ENCODE data around the gene SPDYE1.
"Not testable (repeated sequence)": the region's sequence is repeated elsewhere in the genome, so short reads cannot be mapped to it uniquely, and the experiment has no call there.

Gene SPDYE1

GRCh38 chr7:43997532-43997931, at the start of gene SPDYE1:
Gene SPDYE1 (plus strand): TSS chr7:43997897. CDS start chr7:43999950, 2,053 bp downstream.
- DNase-seq = not testable (repeated sequence)

GRCh38 chr7:43952028-43952427, 45.7 kb upstream of the SPDYE1 start:
- no peak for DNase-seq

GRCh38 chr7:43953071-43953470, 44.6 kb upstream of the SPDYE1 start:
- DNase-seq = no peak

GRCh38 chr7:43954524-43955228, 43.0 kb upstream of the SPDYE1 start:
- DNase-seq = no peak

GRCh38 chr7:43956027-43956426, 41.7 kb upstream of the SPDYE1 start:
- DNase-seq = no peak

- DNase-seq = no peak
These were observed 36.8 kb upstream of the SPDYE1 start for GRCh38 chr7:43960933-43961332.

- DNase-seq = not testable (repeated sequence)
These were observed 31.3 kb upstream of the SPDYE1 start for GRCh38 chr7:43966392-43966791.

GRCh38 chr7:43968172-43969040, 29.3 kb upstream of the SPDYE1 start:
- DNase-seq = not testable (repeated sequence)

GRCh38 chr7:43969586-43969985, 28.1 kb upstream of the SPDYE1 start:
- not testable (repeated sequence) for DNase-seq

- DNase-seq = not testable (repeated sequence)
These were observed 27.0 kb upstream of the SPDYE1 start for GRCh38 chr7:43970698-43971097.

GRCh38 chr7:43974033-43974573, 23.6 kb upstream of the SPDYE1 start:
- DNase-seq = not testable (repeated sequence)

- not testable (repeated sequence) for DNase-seq
These were observed 22.8 kb upstream of the SPDYE1 start for GRCh38 chr7:43974725-43975482.

- no peak for DNase-seq
These were observed 20.2 kb upstream of the SPDYE1 start for GRCh38 chr7:43977525-43977924.

GRCh38 chr7:43978102-43978501, 19.6 kb upstream of the SPDYE1 start:
- not testable (repeated sequence) for DNase-seq

- not testable (repeated sequence) for DNase-seq
These were observed 14.8 kb upstream of the SPDYE1 start for GRCh38 chr7:43982848-43983247.

- not testable (repeated sequence) for DNase-seq
These were observed 14.0 kb upstream of the SPDYE1 start for GRCh38 chr7:43983736-43984135.

- DNase-seq = not testable (repeated sequence)
These were observed 11.5 kb upstream of the SPDYE1 start for GRCh38 chr7:43985904-43986864.

GRCh38 chr7:43987476-43987875, 10.2 kb upstream of the SPDYE1 start:
- not testable (repeated sequence) for DNase-seq

GRCh38 chr7:43990011-43990585, 7.6 kb upstream of the SPDYE1 start:
- not testable (repeated sequence) for DNase-seq

- DNase-seq = not testable (repeated sequence)
These were observed 6.9 kb upstream of the SPDYE1 start for GRCh38 chr7:43990829-43991228.

- DNase-seq = not testable (repeated sequence)
These were observed 4.8 kb upstream of the SPDYE1 start for GRCh38 chr7:43992896-43993295.

All from right forelimb (tissue), 1 donor.